ENCODE results near the gene ARHGAP26. TPM values are rescaled to one million over a fixed set of nuclear protein-coding genes. Genes with fewer than 3 reads are reported as not detected.
"Not testable (repeated sequence)": the region's sequence is repeated elsewhere in the genome, so short reads cannot be mapped to it uniquely, and the experiment has no call there.

Gene ARHGAP26
- polyA plus RNA-seq, 1 donor from 2014 or later, result 0.83 TPM

- TF ChIP-seq CTCF (IDR thresholded peaks at IDR 0.05; ENCODE audit: poor library complexity, severe bottlenecking) (no peak), SMC3 (conservative IDR thresholded peaks at IDR 0.05; ENCODE audit: poor library complexity) (no peak), EP300 (conservative IDR thresholded peaks at IDR 0.05; ENCODE audit: poor library complexity, severe bottlenecking) (no peak), MXI1 (conservative IDR thresholded peaks at IDR 0.05; ENCODE audit: poor library complexity, severe bottlenecking) (no peak), REST (IDR thresholded peaks at IDR 0.05; ENCODE audit: borderline replicate concordance) (no peak), EZH2 (IDR thresholded peaks at IDR 0.05; ENCODE audit: borderline replicate concordance, insufficient read depth, low read length, poor library complexity, severe bottlenecking) (no peak), POLR2AphosphoS5 (IDR thresholded peaks at IDR 0.05) (no peak), RAD21 (conservative IDR thresholded peaks at IDR 0.05) (no peak), TAF1 (IDR thresholded peaks at IDR 0.05; ENCODE audit: low read depth) (no peak)
- Histone ChIP-seq H3K27ac (ENCODE audit: low read length) (no peak overlapping the region), H3K36me3 (ENCODE audit: insufficient read depth, low read length) (no peaks in the 10 kb centered on the region), H4K20me1 (ENCODE audit: insufficient read depth) (no peaks in the 10 kb centered on the region), H3F3A (ENCODE audit: insufficient read depth, low read length, poor library complexity, severe bottlenecking) (no peaks in the 10 kb centered on the region), H3K9ac (ENCODE audit: low read length) (no peak overlapping the region), H2AFZ (ENCODE audit: low read depth, low read length) (no peak overlapping the region), H3K27me3 (ENCODE audit: insufficient read depth, low read depth, low read length) (no peaks in the 10 kb centered on the region), H3K4me3 (ENCODE audit: low read length) (no peak overlapping the region), H3K9me2 (ENCODE audit: insufficient read depth, low read length) (no peaks in the 10 kb centered on the region), H3K9me3 (ENCODE audit: low read length) (no peaks in the 10 kb centered on the region), H3K4me2 (ENCODE audit: low read length) (no peak overlapping the region), H3K79me2 (replicated peaks; ENCODE audit: insufficient read depth, low read length) (no peaks in the 10 kb centered on the region)
Measured at GRCh38 chr5:142962174-142962533, 192.0 kb downstream of the ARHGAP26 start.

GRCh38 chr5:142965258-142966120 is 195.3 kb downstream of the ARHGAP26 start:
- H3K9ac ChIP-seq (ENCODE audit: low read length); H3K4me3 ChIP-seq (ENCODE audit: low read length); H3F3A ChIP-seq (ENCODE audit: insufficient read depth, low read length, poor library complexity, severe bottlenecking); H4K20me1 ChIP-seq (ENCODE audit: insufficient read depth); H3K27ac ChIP-seq (ENCODE audit: low read length); H3K4me2 ChIP-seq (ENCODE audit: low read length); H3K27me3 ChIP-seq (ENCODE audit: insufficient read depth, low read depth, low read length); H3K36me3 ChIP-seq (ENCODE audit: insufficient read depth, low read length); H2AFZ ChIP-seq (ENCODE audit: low read depth, low read length); H3K9me3 ChIP-seq (ENCODE audit: low read length); H3K79me2 ChIP-seq (replicated peaks; ENCODE audit: insufficient read depth, low read length); H3K9me2 ChIP-seq (ENCODE audit: insufficient read depth, low read length): not testable (repeated sequence)
